IPS-NIHi7 (cell line): ENCODE results near the gene IRAK2.
"Not testable (repeated sequence)": the region's sequence is repeated elsewhere in the genome, so short reads cannot be mapped to it uniquely, and the experiment has no call there.

ENCODE experiments used
- DNase-seq: peaks from one replicate; pipeline ENCODE4 v3.0.0; 2012; ENCODE audit warnings: mixed read lengths; ENCODE audit errors: extremely low spot score

The IRAK2 gene

DNA sequence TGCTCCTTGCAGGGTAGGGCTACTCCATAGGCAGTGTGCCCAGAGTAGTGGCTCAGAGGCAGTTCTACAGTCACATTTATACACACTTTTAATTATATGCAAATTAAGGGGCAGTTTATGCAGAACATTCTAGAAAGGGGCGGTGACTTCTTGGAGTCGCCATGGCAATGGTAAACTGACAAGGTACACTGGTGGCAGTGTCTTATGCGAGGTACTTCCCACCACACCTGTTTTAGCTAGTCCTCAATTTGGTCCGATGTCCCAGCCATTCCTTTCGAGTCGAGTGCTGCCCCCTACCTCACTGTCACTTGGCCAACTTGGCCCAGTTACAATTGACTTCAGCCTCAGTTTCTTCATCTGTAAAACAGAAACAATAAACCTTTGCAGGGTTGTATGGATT, 3.8 kb upstream of the IRAK2 start:
- DNase-seq: no peak

DNA sequence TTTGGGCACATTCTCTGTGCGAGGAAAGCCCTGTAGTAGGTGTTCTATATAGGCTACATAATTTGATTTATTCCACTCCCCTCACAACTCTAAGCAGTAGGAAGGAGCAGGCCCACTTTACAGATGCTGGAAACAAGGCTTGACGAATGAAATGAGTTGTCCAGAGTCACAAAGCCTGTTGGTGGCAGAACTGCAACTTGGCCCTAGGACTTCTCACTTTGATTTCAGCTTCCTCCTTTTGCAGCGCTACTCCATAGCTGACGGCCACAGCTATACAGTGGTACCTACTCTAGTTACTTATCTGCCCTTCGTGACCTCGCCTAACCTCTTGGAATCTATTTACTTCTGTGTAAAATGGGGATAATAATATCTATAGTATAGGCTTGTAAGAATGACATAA, 2.5 kb upstream of the IRAK2 start:
- DNase-seq: no peak

DNA sequence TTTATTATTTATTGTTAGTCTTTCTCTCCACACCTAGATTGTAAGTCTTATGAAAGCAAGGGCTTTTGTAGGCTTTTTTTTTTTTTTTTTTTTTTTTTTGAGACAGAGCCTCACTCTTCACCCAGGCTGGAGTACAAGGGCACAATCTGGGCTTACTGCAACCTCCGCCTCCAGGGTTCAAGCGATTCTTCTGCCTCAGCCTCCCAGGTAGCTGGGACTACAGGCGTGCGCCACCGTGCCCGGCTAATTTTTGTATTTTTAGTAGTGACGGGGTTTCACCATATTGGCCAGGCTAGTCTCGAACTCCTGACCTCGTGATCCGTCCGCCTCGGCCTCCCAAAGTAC, 546 bp upstream of the IRAK2 start:
- DNase-seq: not testable (repeated sequence)

DNA sequence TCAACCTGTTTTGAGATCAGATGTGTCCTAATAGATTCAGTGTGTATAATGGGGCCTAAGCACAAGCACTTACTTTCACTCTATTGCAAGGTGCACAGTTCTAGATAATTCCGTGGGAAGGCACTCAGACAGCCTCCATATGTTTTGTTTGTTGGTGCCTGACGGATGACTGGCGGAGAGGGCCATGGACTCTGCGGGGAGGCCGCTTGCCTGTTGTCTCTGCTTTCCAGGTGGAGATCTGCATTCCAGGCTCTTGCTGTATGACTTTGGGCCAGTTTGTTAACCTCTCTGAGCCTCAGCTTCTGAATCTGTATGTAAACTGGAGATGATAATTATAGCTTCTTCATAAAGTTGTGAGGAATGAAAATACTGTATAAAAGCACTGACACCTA, 1.5 kb downstream of the IRAK2 start:
- no peak for DNase-seq

DNA sequence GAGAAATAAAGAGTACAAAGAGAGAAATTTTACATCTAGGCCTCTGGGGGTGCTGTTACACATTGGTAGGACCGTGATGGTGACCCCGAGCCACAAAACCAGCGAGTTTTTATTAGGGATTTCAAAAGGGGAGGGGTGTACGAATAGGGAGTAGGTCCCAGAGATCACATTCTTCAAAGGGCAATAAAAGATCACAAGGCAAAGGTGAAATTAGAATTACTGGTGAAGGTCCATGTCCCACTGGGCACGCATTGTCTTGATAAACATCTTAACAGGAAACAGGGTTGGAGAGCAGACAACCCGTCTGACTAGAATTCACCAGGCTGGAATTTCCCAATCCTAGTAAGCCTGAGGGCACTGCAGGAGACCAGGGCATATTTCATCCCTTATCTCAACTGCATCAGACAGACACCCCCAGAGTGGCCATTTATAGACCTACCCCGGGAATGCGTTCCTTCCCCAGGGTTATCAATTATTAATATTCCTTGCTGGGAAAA, 4.3 kb downstream of the IRAK2 start:
- no peak for DNase-seq

DNA sequence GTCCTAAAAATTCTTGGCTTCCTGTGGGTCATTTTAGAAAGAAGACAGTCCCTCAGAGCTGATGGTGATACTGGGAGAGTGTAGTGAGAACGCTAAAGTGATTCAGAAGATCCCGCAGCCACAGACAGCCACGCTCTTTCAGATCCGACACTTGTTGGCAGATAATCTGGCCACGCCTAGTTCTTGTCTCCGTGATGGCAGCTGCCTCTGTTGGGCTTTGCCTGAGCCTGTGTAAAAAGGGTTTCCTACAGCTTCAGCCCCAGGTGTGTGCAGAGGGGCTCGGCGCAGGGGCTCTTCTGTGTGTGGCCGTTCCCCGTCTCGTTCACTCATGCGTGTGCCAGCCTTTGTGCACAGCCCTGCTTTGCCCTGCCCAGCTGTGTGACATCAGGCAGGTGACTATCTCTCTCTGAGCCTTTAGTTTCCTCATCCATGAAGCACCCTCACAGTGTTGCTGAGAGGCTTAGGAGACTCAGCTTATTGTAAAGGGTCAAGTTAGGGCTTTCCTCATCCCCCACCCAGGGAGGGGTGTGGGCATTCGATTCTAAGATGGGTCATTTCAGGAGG, 6.3 kb downstream of the IRAK2 start:
- no peak for DNase-seq

DNA sequence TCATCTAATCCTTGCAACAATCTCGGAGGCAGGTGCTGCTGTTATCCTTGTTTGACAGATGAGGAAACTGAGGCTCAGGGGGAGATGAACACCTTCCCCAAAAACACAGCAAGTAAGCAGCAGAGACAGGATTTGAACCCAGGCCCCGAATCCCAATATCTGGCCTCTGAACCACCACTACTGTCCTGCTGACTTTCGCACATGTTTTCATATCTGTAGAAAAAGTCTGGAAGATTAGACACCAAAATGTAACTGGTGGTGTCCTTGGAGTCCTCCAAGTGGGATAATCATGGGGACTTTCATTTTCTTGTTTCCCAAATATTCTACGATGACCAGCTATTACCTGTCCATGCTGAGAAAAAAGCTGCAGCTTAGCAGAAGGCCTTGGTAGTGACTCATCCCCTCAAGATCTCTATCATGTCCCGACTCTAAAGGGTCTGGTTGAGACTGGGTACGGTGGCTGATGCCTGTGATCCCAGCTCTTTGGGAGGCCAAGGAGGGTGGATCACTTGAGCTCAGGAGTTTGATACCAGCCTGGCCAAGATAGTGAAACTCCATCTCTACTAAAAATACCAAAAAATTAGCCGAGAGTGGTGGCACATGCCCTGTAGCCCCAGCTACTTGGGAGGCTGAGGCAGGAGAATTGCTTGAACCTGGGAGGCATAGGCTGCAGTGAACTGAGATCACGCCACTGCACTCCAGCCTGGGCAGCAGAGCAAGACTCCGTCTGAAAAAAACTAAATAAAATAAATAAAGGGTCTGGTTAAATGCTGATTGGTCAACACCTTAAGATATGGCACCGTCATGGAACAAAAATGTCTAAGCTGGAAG, 8.6 kb downstream of the IRAK2 start:
- no peak for DNase-seq

DNA sequence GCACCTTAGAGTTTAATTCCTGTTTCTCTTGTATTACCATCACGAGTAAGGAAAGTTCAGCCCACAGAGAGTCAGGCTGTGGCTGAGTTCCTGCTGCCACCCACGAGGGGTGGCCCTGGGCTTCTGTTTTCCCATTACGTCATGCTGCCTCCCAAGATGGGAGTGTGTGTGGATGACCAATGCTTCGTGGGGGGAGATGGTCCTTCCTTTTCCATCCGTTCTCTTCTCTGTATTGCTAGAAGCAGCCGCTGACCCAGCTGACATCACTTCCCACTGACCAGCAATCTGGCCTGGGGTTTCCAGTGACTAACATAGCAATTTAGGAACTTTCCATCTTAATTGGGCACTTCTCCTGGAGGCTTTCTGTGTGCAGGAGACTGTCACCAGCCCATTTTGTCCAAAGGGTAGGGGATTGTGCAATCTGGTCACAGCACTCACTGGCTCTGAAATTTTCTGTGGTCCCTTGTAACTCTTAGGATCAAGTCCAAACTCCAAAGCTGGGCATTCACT, 9.3 kb downstream of the IRAK2 start:
- DNase-seq: no peak

DNA sequence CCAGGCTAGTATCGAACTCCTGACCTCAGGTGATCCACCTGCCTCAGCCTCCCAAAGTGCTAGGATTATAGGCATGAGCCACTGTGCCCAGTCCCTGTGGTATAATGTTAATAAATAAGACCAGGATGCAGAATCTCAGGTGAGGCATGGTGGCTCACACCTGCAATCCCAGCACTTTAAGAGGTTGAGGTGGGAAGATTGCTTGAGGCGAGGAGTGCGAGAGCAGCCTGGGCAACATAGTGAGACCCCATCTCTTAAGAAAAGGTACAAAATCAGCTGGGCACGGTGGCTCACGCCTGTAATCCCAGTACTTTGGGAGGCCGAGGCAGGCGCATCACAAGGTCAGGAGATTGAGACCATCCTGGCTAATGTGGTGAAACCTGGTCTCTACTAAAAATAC, 10.6 kb downstream of the IRAK2 start:
- not testable (repeated sequence) for DNase-seq

DNA sequence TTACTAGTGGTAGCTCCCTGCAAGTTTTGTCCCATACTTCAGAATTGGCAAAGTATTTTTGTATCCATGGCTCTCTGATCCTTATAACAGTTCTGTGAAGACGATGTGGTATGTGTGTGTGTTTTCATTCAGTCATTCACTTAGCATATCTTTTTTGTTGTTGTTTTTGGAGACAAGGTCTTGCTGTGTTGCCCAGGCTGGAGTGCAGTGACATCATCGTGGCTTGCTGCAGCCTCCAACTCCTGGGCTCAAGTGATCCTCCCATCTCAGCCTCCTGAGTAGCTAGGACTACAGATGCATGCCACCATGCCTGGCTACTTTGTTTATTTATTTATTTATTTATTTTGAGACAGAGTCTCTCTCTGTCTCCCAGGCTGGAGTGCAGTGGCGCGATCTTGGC, 11.4 kb downstream of the IRAK2 start:
- not testable (repeated sequence) for DNase-seq

DNA sequence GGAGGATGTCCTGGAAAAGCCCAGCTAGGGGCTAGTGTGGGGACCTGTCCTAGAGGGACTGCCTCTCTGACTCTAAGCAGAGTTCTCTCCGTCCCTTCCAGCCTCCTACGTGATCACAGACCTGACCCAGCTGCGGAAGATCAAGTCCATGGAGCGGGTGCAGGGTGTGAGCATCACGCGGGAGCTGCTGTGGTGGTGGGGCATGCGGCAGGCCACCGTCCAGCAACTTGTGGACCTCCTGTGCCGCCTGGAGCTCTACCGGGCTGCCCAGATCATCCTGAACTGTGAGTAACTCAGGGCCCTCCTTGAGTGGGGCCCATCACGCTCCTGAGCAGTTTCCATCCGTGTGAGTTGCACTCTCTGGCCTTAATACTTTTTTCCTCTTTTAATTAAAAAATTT, 13.0 kb downstream of the IRAK2 start:
- DNase-seq: no peak

DNA sequence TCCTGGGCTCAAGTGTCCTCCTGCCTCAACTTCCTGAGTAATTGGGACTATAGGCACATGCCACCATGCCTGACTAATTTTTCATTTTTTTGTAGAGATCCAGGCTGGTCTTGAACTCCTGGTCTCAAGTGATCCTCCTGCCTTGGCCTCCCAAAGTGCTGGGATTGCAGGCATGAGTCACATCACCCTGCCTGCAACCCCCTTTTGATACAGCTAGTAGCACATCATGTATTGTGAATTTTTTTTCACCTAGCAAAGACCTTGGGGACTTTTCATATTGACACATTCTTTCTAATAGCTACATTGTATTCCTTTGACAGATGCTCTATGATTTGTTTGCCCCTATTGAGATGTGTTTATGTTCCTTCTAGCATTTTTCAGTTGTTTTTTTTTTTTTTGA, 14.2 kb downstream of the IRAK2 start:
- DNase-seq: no peak

DNA sequence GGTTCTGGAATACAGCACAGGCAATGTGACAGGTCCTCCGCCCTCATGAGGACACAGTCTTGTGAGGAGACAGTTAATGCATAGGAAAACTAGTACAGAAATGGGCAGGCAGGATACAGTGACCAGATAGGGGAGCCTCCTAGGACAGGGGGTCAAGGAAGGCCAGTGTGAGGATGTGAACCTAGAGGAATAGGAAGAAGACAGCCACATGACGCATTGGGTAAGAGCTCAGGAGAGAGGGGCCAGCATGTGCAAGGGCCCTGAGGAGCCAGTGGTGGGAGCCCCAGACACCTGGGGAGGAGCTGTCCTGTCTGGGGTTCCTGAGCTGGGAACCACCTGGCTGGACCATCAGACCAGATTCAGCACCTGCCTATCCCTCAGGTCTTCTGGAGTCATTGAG, 15.6 kb downstream of the IRAK2 start:
- DNase-seq: no peak

DNA sequence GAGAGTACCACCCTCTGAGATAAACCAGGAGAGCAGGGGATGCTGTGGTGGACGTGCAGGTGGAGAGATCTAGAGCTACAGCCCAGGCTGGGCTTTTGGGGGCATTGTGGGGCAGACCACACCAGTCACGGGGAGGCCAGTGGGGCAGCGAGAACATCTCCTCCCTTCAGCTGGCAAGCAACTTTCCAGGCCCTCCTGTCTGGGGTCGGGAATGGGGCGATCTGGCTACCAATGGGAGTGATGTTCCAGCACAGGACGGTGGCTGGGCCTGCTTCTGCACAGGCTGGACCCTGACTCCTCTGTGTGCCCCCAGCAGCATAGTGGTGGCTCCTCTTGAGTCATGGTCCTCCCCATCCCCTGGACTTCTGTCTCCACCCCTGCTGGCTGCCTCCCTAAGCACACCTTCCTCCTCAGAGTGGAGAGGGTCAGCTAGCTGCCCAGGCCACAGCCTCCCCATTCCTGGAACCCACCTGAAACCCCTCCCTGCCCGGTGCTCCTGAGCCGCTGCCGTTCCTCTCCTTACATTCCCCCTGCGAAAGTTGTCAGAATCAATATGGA, 16.1 kb downstream of the IRAK2 start:
- no peak for DNase-seq

DNA sequence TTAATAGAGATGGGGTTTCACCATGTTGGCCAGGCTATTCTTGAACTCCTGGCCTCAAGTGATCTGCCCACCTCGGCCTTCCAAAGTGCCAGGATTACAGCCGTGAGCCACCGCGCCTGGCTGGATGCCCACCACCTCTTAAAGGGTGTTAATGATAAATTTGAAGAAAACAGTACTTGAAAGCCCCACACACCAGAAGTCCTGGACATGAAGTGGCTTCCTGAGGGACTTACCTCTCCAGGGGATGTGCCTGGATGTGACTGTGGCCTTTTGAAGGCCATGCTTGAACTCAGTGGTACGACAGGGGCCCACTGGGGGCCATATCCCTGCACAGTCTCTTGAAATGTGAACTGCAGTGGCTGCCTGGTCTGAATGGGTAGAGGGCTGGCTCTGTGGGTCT, 18.2 kb downstream of the IRAK2 start:
- DNase-seq: no peak

DNA sequence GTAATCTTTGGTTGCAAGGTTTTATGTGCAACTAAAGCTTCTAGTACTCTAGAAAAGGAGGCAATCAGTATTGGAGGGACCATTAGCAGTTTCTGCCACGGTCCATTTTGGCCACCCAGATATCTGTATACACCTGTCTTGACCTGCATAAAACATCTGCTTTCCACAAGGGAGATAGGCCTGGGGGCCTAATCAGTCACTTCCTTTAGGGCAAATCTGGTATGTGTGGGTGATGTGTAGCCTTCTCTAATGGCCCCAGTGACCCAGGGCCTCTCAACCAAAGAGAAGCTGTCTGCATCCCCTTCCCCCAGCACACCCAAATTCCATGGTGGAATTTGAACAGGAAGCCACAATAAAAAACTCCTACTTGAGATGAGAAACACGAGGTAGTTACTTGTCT, 19.5 kb downstream of the IRAK2 start:
- DNase-seq: no peak

DNA sequence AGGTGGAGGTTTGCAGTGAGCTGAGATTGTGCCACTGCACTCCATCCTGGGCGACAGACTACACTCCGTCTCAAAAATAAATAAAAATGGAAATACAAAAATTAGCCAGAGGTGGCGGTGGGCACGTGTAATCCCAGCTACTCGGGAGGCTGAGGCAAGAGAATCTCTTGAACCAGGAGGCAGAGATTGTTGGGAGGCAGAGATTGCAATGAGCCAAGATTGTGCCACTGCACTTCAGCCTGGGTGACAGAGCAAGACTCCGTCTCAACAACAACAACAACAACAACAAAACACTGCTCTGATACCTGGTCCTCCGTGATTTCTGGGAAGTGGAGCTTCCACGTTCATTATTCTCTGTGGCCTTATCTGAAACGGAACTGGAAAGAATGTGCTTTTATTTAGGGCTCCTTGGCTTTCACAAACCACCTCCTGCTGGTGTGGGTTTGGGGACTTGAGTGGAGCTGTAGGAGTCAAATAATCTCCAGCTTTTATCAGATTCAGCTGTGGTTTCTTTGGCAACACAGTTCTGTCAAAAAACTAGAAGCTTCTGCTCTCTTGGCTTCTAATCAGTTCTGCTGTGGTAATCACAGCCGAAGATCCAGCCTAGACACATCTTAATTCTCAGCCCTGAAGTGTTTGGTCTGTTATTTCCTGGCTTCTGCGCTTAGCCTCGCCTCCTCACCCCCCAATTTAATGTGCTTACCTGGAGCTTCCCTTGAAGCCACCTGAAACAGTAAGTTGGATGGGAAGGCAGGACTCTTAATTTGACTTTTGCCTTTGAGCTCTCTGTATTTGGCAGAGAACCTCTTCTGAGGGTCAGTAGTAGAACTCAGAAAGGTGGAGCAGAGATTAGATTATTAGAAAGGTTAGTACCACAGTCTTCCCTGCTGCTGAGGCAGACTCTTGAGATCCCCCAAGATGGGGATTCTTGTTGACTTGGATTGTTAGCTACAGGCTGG, 21.4 kb downstream of the IRAK2 start:
- no peak for DNase-seq

DNA sequence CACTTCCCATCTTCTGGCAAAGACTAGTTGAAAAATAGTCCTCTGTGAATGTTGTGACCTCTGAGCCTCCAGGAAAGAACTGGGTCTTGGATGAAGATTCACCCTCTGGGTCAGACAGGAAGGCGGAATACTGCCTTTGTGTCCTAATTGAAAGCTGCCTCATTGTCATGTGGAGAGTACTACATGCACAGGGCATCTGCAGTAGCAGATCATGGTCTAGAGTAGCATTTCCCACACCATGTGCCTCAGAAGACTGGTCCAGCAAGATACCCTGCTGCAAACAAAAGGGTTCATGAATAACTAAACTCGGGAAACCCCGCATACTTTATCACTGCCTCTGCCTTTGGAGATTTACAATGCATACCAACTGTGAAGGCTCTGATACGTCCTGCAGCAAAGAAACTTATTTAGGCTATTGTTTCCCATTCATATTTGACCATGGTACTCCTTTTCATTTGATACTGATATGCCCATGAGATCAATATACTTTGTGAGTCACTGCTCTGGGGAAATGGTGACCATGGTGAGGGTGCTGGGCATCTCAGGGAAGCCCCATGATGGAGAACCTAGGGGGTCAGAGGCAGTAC, 22.7 kb downstream of the IRAK2 start:
- peak; percentile 9 for DNase-seq

DNA sequence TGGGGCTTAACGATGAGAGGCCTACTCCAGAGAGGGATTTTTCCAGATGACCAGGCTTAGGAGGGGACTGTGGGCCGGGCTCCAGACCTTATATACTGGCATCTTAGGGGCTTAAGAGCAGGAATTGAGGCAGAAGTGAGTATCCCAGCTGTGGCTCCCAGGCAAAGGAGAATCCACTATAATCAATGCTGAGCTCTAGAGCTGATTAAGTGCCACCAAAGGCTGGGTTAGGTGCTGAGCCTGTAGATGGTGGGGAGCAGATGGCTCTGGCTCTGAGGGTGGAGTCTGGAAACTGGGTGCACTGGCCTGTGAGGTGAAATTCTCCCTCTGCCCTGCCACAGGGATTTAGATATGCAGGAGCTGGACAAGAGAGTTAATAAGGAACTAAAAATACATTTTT, 23.2 kb downstream of the IRAK2 start:
- DNase-seq: no peak

DNA sequence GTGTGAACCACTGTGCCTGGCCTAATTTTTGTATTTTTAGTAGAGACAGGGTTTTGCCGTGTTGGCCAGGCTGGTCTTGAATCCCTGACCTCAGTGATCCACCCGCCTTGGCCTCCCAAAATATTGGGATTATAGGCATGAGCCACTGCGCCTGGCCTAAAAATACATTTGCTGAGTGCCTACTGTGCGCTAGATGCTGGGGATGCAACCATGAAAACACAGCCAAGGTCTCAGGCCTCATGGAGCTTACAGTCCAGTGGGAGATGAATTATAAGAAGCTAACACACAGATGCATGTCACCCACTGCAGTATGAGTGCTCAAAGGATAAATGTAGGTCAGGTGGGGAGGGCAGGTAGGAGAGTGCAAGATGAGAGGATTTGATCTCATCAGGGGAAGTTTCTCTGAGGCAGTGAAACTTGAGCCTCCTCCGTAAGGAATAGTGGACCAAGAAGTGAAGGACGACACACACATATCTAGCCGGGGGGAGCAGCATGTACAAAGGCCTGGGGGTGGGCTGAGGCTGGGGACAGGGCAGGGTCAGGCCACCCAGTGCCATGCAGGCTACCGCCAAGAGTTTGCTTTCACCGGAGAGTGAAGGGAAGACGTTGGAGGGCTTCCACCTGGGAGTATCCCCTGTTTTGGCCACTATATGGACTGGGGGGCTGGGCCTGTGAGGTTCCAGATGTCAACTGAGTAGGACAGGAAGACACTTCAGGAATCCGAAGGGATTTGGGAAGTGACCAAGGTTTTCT, 24.3 kb downstream of the IRAK2 start:
- no peak for DNase-seq
